ENCODE data around the gene ROPN1L. TPM values are rescaled to one million over a fixed set of nuclear protein-coding genes. Genes with fewer than 3 reads are reported as not detected.

ROPN1L gene
- total and polyA plus RNA-seq, 2 of the 4 experiments (the other 2 are of a cell fraction): 0.34 to 0.36 TPM

GRCh38 chr5:10461041-10461440 is 19.4 kb downstream of the ROPN1L start:
- H2BK5ac ChIP-seq (ENCODE audit: low read depth, low read length, poor library complexity, severe bottlenecking): no peak overlapping the region
- BruUV-seq (replicated peaks): no TSS peak
- intact Hi-C loops (cut with micrococcal nuclease): no loop called here
- TF ChIP-seq BHLHE40 (IDR thresholded peaks at IDR 0.05; ENCODE audit: low read depth, low read length) (no peak), RFX5 (IDR thresholded peaks at IDR 0.05; ENCODE audit: low read depth, low read length) (no peak), SMC3 (IDR thresholded peaks at IDR 0.05; ENCODE audit: low read depth, low read length) (no peak), MAZ (IDR thresholded peaks at IDR 0.05; ENCODE audit: borderline replicate concordance, low read depth, low read length) (no peak), NFE2L2 (IDR thresholded peaks at IDR 0.05; ENCODE audit: low read depth, low read length) (no peak), RAD21 (IDR thresholded peaks at IDR 0.05; ENCODE audit: low read length) (no peak), CEBPB (IDR thresholded peaks at IDR 0.05; ENCODE audit: low read depth, low read length) (no peak), CHD1 (IDR thresholded peaks at IDR 0.05; ENCODE audit: low read depth, low read length) (no peak), USF2 (IDR thresholded peaks at IDR 0.05; ENCODE audit: low read depth, low read length) (no peak), ELK1 (IDR thresholded peaks at IDR 0.05; ENCODE audit: borderline replicate concordance, low read depth, low read length) (no peak), MAFK (IDR thresholded peaks at IDR 0.05; ENCODE audit: low read depth, low read length) (no peak), MXI1 (IDR thresholded peaks at IDR 0.05; ENCODE audit: borderline replicate concordance, low read depth, low read length) (no peak), FOS (IDR thresholded peaks at IDR 0.05; ENCODE audit: low read depth, low read length) (no peak), POLR2A (IDR thresholded peaks at IDR 0.05; ENCODE audit: low read depth, low read length) (no peak), RCOR1 (IDR thresholded peaks at IDR 0.05; ENCODE audit: insufficient replicate concordance, low read length) (no peak)
- TF ChIP-seq, protein P1, sequence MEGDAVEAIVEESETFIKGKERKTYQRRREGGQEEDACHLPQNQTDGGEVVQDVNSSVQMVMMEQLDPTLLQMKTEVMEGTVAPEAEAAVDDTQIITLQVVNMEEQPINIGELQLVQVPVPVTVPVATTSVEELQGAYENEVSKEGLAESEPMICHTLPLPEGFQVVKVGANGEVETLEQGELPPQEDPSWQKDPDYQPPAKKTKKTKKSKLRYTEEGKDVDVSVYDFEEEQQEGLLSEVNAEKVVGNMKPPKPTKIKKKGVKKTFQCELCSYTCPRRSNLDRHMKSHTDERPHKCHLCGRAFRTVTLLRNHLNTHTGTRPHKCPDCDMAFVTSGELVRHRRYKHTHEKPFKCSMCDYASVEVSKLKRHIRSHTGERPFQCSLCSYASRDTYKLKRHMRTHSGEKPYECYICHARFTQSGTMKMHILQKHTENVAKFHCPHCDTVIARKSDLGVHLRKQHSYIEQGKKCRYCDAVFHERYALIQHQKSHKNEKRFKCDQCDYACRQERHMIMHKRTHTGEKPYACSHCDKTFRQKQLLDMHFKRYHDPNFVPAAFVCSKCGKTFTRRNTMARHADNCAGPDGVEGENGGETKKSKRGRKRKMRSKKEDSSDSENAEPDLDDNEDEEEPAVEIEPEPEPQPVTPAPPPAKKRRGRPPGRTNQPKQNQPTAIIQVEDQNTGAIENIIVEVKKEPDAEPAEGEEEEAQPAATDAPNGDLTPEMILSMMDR (conservative IDR thresholded peaks at IDR 0.05; ENCODE audit: low read depth, low read length): no peak
- no peak overlapping the region for H3K4ac ChIP-seq (ENCODE audit: low read depth, low read length)
- no peak overlapping the region for H3K9ac ChIP-seq (ENCODE audit: low read depth, low read length)
- peaks cover 17% of the 10 kb centered on the region for H3K4me1 ChIP-seq (ENCODE audit: control insufficient read depth, insufficient read depth, low read length)
- H2AFZ ChIP-seq (replicated peaks; ENCODE audit: low read length, poor library complexity): no peak overlapping the region
- H3K27ac ChIP-seq (ENCODE audit: insufficient read depth, low read length): no peak overlapping the region
- no peak overlapping the region for H4K91ac ChIP-seq (ENCODE audit: insufficient read depth, low read depth, low read length)
- ATAC-seq (ENCODE audit: low read depth): no peak
- ChIA-PET CTCF (no interaction called here), POLR2A (ENCODE audit: unreplicated experiment) (no interaction called here)
- no peaks in the 10 kb centered on the region for H3K36me3 ChIP-seq (ENCODE audit: control insufficient read depth, insufficient read depth, low read length)
- no peak overlapping the region for H2AK9ac ChIP-seq (replicated peaks; ENCODE audit: low read depth, low read length, poor library complexity)
- peaks cover 21% of the 10 kb centered on the region for H3K9me1 ChIP-seq (ENCODE audit: insufficient read depth, low read length)
- no peaks in the 10 kb centered on the region for H4K20me1 ChIP-seq (ENCODE audit: insufficient read depth, low read length)
- DNase-seq: no peak
- H3K9me3 ChIP-seq (ENCODE audit: control insufficient read depth, insufficient read depth, low read length): no peaks in the 10 kb centered on the region
- in situ Hi-C loops (cut with MboI; ENCODE audit: low sequenced_read_pairs): loop anchor here (25.0 kb wide), 1 partner anchor 101 kb away; the partner anchor contains the start of gene ANKRD33B
- H4K5ac ChIP-seq (ENCODE audit: low read depth, low read length): no peak overlapping the region
- no peak overlapping the region for H2AK5ac ChIP-seq (ENCODE audit: low read depth, low read length)
- no peak overlapping the region for H3K18ac ChIP-seq (ENCODE audit: low read depth, low read length)
- H3K27me3 ChIP-seq (ENCODE audit: control insufficient read depth, insufficient read depth, low read length): peaks cover 4% of the 10 kb centered on the region; the same call in 1 of the 2 replicates
- H3K4me2 ChIP-seq (ENCODE audit: low read depth, low read length): no peak overlapping the region
- H3K4me3 ChIP-seq (ENCODE audit: insufficient read depth, low read depth, low read length): no peak overlapping the region
- H3K79me1 ChIP-seq (ENCODE audit: low read depth in 1 of 2, low read length in 2 of 2): no peaks in the 10 kb centered on the region
- dilution Hi-C loops (cut with HindIII; ENCODE audit: low sequenced_read_pairs, unreplicated experiment): no loop called here
- no peak overlapping the region for H2BK120ac ChIP-seq (ENCODE audit: low read depth, low read length)
- WGBS, 2 experiments (ENCODE audit: extremely low coverage in 2 of 2, insufficient read length in 1 of 2): no CpG with 5 or more reads among the region's 12 CpGs
- no peak overlapping the region for H3K23ac ChIP-seq (ENCODE audit: low read depth, low read length)
- no peak overlapping the region for H3K56ac ChIP-seq (ENCODE audit: extremely low read depth, insufficient read depth, low read length)
- no peak overlapping the region for H2BK20ac ChIP-seq (ENCODE audit: low read depth, low read length)
- H3K14ac ChIP-seq (replicated peaks; ENCODE audit: low read depth, low read length): no peak overlapping the region
- no peak overlapping the region for H4K8ac ChIP-seq (ENCODE audit: low read depth in 2 of 2, low read length in 2 of 2)
- no peak overlapping the region for H2BK15ac ChIP-seq (ENCODE audit: low read depth, low read length)
